Measurements from ENCODE around the gene RRAD.
"Not testable (repeated sequence)": the region's sequence is repeated elsewhere in the genome, so short reads cannot be mapped to it uniquely, and the experiment has no call there.

The RRAD gene

DNA sequence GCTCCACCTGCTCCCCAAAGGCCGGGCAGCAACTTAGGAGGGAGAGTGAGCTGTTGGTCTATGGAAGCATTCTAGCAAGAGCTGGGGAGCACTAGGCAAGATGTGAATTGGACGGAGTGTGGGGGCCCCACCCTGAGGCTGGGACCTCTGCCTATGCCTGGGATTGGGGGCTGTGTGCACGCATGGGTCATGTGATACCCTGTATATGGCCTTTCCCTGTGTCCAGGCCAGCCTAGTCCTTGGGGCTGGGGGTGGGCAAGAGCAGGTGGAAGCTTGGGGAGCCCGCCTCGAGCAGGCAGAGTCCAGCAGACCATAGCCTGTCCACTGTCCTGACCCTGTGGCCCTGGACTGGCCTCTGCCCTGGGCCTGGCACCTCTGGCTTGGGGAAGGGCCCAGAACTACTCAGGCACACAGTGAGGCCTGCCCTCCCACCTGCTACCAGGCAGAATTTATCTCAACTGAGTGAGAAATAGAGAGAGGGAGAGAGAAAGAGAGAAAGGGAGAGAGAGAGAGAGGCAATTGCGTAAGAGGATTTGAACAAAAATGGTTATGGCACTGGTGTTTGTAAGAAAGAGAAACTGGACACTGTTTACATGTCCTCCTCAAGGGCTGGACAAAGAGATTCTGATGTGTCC, 25.9 kb downstream of the RRAD start:
- DNase-seq, result peak; percentile 8

DNA sequence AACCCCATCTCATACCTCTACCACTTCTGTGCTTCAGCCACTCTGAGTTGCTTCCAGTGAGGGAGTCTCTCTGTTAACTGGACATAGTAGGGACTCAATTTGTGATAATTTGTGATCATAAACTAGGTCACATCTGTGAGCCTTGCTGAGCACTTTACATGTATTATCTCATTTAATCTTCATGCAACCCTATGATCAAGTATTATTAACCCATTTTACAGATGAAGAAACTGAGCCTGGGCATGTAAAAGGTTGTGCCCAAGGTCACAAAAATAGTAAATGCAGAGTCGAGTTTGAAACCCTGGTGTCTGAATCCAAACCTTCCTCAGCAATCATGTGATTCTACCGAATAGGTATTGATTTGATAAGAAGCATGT, 26.4 kb downstream of the RRAD start:
- no peak for DNase-seq

- no peak for DNase-seq
These were observed 27.1 kb downstream of the RRAD start for GRCh38 chr16:66898207-66898606.

GRCh38 chr16:66896682-66897081, 28.7 kb downstream of the RRAD start:
- not testable (repeated sequence) for DNase-seq

- no peak for DNase-seq
These were observed 29.3 kb downstream of the RRAD start for GRCh38 chr16:66895999-66896398.

GRCh38 chr16:66895689-66895979, 29.7 kb downstream of the RRAD start:
- no peak for DNase-seq

- peak; percentile 72 for DNase-seq
These were observed 30.2 kb downstream of the RRAD start for GRCh38 chr16:66894948-66895688.

GRCh38 chr16:66894055-66894454, 31.3 kb downstream of the RRAD start:
- DNase-seq, result no peak

DNA sequence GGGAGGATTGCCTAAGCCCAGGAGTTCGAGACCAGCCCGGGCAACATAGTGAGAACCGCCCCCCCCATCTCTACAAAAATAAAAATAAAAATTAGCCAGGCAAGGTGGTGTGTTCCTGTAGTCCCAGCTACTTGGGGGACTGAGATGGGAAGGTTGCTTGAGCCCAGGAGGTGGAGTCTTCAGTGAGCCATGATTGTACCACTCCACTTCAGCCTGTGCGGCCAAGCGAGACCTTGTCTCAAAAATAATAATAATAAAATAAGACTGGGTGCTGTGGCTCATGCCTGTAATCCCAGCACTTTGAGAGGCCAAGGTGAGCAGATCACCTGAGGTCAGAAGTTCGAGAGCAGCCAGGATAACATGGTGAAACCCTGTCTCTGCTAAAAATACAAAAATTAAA, 33.5 kb downstream of the RRAD start:
- no peak for DNase-seq

DNA sequence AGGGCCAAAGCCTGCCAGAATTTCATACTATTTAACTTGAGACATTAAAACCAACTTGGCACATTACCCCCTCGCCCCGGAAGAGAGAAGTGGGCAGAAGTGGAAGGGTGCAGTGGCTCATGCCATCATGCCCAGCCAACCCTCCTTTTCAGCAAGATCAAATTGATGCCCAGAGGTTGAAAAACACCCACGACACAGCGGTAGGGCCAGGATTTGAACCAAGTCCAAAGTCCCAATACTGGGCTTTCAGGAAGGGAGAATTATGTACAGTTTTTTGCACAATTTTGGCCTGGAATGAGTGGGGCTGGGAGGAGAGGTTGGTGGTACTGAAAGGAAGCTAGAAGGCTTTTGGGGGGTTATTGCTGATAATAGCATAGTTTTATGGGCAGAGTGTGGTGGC, 34.0 kb downstream of the RRAD start:
- no peak for DNase-seq

GRCh38 chr16:66890799-66891198, 34.5 kb downstream of the RRAD start:
- no peak for DNase-seq

GRCh38 chr16:66889622-66890021, 35.7 kb downstream of the RRAD start:
- no peak for DNase-seq

- DNase-seq, result no peak
These were observed 36.4 kb downstream of the RRAD start for GRCh38 chr16:66888647-66889615.

DNA sequence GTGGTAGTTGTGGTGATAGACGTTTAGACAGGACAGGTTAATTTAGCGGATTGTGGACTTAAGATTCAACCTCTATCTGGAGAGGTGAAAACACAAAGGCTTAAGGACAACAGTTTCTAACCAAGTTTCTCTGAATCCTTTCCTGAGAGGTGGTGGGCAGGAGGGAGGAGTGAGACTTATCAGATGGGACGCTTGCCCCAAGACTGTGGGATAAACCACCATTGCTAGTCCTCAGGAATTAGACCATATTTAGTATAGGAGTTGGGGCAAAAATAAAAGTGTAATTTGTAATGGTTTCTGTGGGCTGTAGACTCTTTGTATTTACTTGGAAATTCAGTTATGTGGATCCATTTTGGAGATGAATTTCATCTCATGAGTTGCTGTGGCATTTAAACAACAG, 38.4 kb downstream of the RRAD start:
- no peak for DNase-seq

GRCh38 chr16:66886321-66886720, 39.0 kb downstream of the RRAD start:
- no peak for DNase-seq

DNA sequence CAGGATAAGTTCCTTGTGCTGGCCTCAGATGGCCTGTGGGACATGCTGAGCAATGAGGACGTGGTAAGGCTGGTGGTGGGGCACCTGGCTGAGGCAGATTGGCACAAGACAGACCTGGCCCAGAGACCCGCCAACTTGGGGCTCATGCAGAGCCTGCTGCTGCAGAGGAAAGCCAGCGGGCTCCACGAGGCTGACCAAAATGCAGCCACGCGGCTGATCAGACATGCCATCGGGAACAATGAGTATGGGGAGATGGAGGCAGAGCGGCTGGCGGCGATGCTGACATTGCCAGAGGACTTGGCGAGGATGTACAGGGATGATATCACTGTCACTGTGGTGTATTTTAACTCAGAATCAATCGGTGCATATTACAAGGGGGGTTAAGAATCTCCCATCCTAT, 39.8 kb downstream of the RRAD start:
- no peak for DNase-seq

- DNase-seq, result no peak
These were observed 42.6 kb downstream of the RRAD start for GRCh38 chr16:66882702-66883101.

- no peak for DNase-seq
These were observed 43.3 kb downstream of the RRAD start for GRCh38 chr16:66881964-66882508.

GRCh38 chr16:66881560-66881959, 43.8 kb downstream of the RRAD start:
- DNase-seq, result no peak

DNA sequence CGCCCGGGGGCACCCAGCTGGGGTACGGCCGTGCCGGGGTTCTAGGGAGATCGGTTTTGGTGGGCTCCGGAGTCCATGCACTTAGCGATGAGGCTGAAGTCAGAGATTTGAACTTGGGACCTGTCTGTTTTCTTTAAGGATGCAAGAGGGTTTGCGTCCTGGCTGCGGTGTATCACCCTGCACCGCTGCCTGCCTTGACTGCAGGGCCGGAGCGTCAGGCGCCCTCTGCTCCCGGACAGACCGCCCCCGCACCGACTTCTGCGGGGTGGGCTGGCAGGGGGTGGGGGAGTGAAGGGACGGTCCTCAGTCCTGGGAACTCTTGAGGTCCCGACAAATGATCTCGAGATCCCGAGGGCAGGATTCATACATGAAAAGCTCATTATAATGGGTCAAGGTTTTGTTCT, 44.3 kb downstream of the RRAD start:
- DNase-seq, result no peak

DNA sequence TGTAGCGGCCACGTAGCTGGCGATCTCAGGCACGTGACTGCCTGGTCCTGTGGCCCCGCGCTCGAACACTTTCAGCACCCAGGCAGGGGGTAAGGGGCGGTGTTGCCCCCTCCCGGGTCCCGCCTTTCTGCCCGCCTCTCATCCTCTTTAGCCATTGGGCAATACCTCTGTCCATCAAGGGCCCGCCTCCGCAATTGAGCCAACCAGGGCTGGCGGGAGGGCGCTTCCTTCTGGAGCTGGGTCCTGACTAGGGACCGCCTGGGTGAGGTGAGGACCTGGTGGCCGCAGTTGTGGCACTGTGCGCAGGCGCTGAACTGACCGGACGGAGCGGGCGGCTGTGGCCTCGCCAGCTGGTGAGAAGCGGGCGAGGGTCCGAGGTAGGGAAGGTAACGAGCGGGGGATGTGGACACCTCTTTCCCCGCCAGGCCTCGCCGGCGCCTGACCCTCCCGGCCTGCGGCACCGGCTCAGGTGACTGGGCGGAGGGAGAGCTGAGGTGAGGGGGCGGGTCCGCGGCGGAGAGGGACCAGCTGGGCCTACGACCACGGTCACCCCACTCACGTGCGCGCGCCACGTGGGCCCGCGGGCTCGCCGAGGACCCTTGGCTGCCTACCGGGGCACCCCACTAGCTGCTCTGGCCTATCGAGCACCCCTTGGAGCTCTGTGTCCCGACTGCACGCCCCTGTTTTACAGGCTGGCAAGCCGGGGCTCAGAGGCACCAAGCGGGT, 44.9 kb downstream of the RRAD start, which contains the start of gene PDP2:
TSS of gene PDP2 (plus strand) at position 228 of the 726 bp plus-strand sequence. CDS start 3,770 bp downstream, outside the sequence.
- peak; percentile 89 for DNase-seq

- DNase-seq, result peak; percentile 76
These were observed 47.3 kb downstream of the RRAD start for GRCh38 chr16:66878067-66878466.
